Activated CD8-positive, alpha-beta memory T cell treated with anti-CD3 and anti-CD28 coated beads, Interleukin-2, amount 10 ng/mL, durations not matched to agents 7 days and 5 days (primary cell): ENCODE measurements around the gene VPS13A. TPM values are rescaled to one million over a fixed set of nuclear protein-coding genes. Genes with fewer than 3 reads are reported as not detected.

Experiments used
- ATAC-seq: fragments of 150-1000 bp; cut with Tn5 transposase; one replicate; pipeline ENCODE4 v1.10.0; 2021; ENCODE audit warnings: moderate library complexity
- CTCF ChIA-PET: fragments of 350-600 bp; sonication (Branson Sonifier 250); formaldehyde crosslinking; loops from one replicate; lab custom pipeline; 2021; ENCODE audit warnings: antibody characterized with exemption; lab: Charles Lee
- DNase-seq: peaks from one replicate; pipeline ENCODE4 v3.0.0-alpha.2; 2020
- H3K27ac Mint-ChIP-seq: one replicate; pipeline ENCODE4 v1.8.0; 2021; ENCODE audit warnings: mild to moderate bottlenecking, mixed read lengths
- H3K27me3 Mint-ChIP-seq: one replicate; pipeline ENCODE4 v1.8.0; 2021; ENCODE audit warnings: mixed read lengths
- H3K36me3 Mint-ChIP-seq: one replicate; pipeline ENCODE4 v1.8.0; 2021; ENCODE audit warnings: mild to moderate bottlenecking, mixed read lengths
- H3K4me1 Mint-ChIP-seq: one replicate; pipeline ENCODE4 v1.8.0; 2021; ENCODE audit warnings: mixed read lengths
- H3K4me3 Mint-ChIP-seq: one replicate; pipeline ENCODE4 v1.8.0; 2021; ENCODE audit warnings: mild to moderate bottlenecking, moderate library complexity, mixed read lengths
- H3K9me3 Mint-ChIP-seq: one replicate; pipeline ENCODE4 v1.8.0; 2022; ENCODE audit warnings: low read depth, mixed read lengths
- total RNA-seq, 2 experiments: library from RNA; stranded (reverse); gene quantifications; one replicate each; pipeline ENCODE4 v1.2.3, GENCODE V29; 2021

VPS13A gene
- total RNA-seq, 2 experiments from 2014 or later: 43.6 to 53.8 TPM

- H3K27ac Mint-ChIP-seq: no peak overlapping the region
- DNase-seq (no peak), ATAC-seq (no peak)
- peaks cover 10% of the 10 kb centered on the region for H3K36me3 Mint-ChIP-seq
- peaks cover 20% of the 10 kb centered on the region for H3K4me1 Mint-ChIP-seq
- CTCF ChIA-PET: interaction anchor here (1.3 kb wide), 1 partner anchor 13 kb away, joined by 7 read pairs; no protein-coding TSS in a partner anchor
- no peaks in the 10 kb centered on the region for H3K27me3 Mint-ChIP-seq
- H3K9me3 Mint-ChIP-seq: peaks cover 3% of the 10 kb centered on the region
- H3K4me3 Mint-ChIP-seq: no peak overlapping the region
Observed at GRCh38 chr9:77469515-77470231, 292.3 kb downstream of the VPS13A start.

Other genes with a start within 250 kb of the VPS13A start
- gene FOXB2, start 157.9 kb upstream of the VPS13A start, total RNA-seq: not detected